Measurements from ENCODE around the gene CSGALNACT2. TPM values are rescaled to one million over a fixed set of nuclear protein-coding genes. Genes with fewer than 3 reads are reported as not detected.

CSGALNACT2 gene
- total and polyA plus RNA-seq, 2 experiments from 2014 or later, result 7.7 to 13.9 TPM

- Histone ChIP-seq H3K9me2 (replicated peaks; ENCODE audit: insufficient read depth) (no peaks in the 10 kb centered on the region), H3K4me1 (ENCODE audit: insufficient read depth) (peaks cover 15% of the 10 kb centered on the region), H2AFZ (no peak overlapping the region), H3K4me2 (no peak overlapping the region), H4K20me1 (ENCODE audit: insufficient read depth, poor library complexity, severe bottlenecking) (no peaks in the 10 kb centered on the region), H3K79me2 (peaks cover 30% of the 10 kb centered on the region), H3K9me3 (ENCODE audit: low read depth) (no peaks in the 10 kb centered on the region), H3K27ac (no peak overlapping the region), H3K4me3 (no peak overlapping the region), H3K27me3 (no peaks in the 10 kb centered on the region), H3K36me3 (replicated peaks; ENCODE audit: insufficient read depth, low read depth) (no peaks in the 10 kb centered on the region)
- no peak for TF ChIP-seq CTCF (IDR thresholded peaks at IDR 0.05; ENCODE audit: poor library complexity)
- TF ChIP-seq EZH2 (IDR thresholded peaks at IDR 0.05; ENCODE audit: borderline replicate concordance), result no peak
- no peak for TF ChIP-seq EZH2phosphoT487 (IDR thresholded peaks at IDR 0.05; ENCODE audit: low read depth, severe bottlenecking, unreplicated experiment)
- no peak for DNase-seq (ENCODE audit: low spot score)
- WGBS (ENCODE audit: low lambda C conversion rate, missing lambda C conversion rate), result 96% methylated on average over 2 of the region's 2 CpGs
These were observed 2.6 kb upstream of the CSGALNACT2 start for GRCh38 chr10:43135656-43136055.

- Histone ChIP-seq H4K20me1 (ENCODE audit: insufficient read depth, poor library complexity, severe bottlenecking) (no peaks in the 10 kb centered on the region), H3K4me2 (peak overlapping the region; percentile 91), H3K27me3 (no peaks in the 10 kb centered on the region), H3K27ac (no peak overlapping the region), H3K9me2 (replicated peaks; ENCODE audit: insufficient read depth) (no peaks in the 10 kb centered on the region), H3K4me3 (no peak overlapping the region), H2AFZ (no peak overlapping the region), H3K79me2 (peaks cover 37% of the 10 kb centered on the region), H3K4me1 (ENCODE audit: insufficient read depth) (peaks cover 15% of the 10 kb centered on the region), H3K36me3 (replicated peaks; ENCODE audit: insufficient read depth, low read depth) (no peaks in the 10 kb centered on the region), H3K9me3 (ENCODE audit: low read depth) (no peaks in the 10 kb centered on the region)
- no peak for TF ChIP-seq EZH2 (IDR thresholded peaks at IDR 0.05; ENCODE audit: borderline replicate concordance)
- no peak for TF ChIP-seq CTCF (IDR thresholded peaks at IDR 0.05; ENCODE audit: poor library complexity)
- TF ChIP-seq EZH2phosphoT487 (IDR thresholded peaks at IDR 0.05; ENCODE audit: low read depth, severe bottlenecking, unreplicated experiment), result no peak
- DNase-seq (ENCODE audit: low spot score), result no peak
- WGBS (ENCODE audit: low lambda C conversion rate, missing lambda C conversion rate), result 96% methylated on average over 5 of the region's 5 CpGs
These were observed 1.8 kb upstream of the CSGALNACT2 start for GRCh38 chr10:43136432-43136831.

- Histone ChIP-seq H3K4me1 (ENCODE audit: insufficient read depth) (peaks cover 12% of the 10 kb centered on the region), H3K79me2 (peaks cover 45% of the 10 kb centered on the region), H3K4me2 (peak overlapping the region; percentile 91), H3K9me3 (ENCODE audit: low read depth) (no peaks in the 10 kb centered on the region), H4K20me1 (ENCODE audit: insufficient read depth, poor library complexity, severe bottlenecking) (peaks cover 5% of the 10 kb centered on the region), H2AFZ (peak overlapping the region; percentile 74), H3K36me3 (replicated peaks; ENCODE audit: insufficient read depth, low read depth) (no peaks in the 10 kb centered on the region), H3K27me3 (no peaks in the 10 kb centered on the region), H3K4me3 (peak overlapping the region; percentile 98), H3K9me2 (replicated peaks; ENCODE audit: insufficient read depth) (no peaks in the 10 kb centered on the region), H3K27ac (peak overlapping the region; percentile 99)
- WGBS (ENCODE audit: low lambda C conversion rate, missing lambda C conversion rate), result 42% methylated on average over 27 of the region's 27 CpGs
- TF ChIP-seq CTCF (IDR thresholded peaks at IDR 0.05; ENCODE audit: poor library complexity), result no peak
- no peak for TF ChIP-seq EZH2 (IDR thresholded peaks at IDR 0.05; ENCODE audit: borderline replicate concordance)
- TF ChIP-seq EZH2phosphoT487 (IDR thresholded peaks at IDR 0.05; ENCODE audit: low read depth, severe bottlenecking, unreplicated experiment), result no peak
- no peak for DNase-seq (ENCODE audit: low spot score)
These were observed 1.1 kb upstream of the CSGALNACT2 start for GRCh38 chr10:43136995-43137716.
